ENCODE measurements around the gene R3HDM1.

R3HDM1 gene

GRCh38 chr2:135728064-135728743, 196.9 kb downstream of the R3HDM1 start:
- DNase-seq (ENCODE audit: low read depth): no peak

GRCh38 chr2:135732561-135732960, 201.3 kb downstream of the R3HDM1 start:
- DNase-seq (ENCODE audit: low read depth): no peak

DNA sequence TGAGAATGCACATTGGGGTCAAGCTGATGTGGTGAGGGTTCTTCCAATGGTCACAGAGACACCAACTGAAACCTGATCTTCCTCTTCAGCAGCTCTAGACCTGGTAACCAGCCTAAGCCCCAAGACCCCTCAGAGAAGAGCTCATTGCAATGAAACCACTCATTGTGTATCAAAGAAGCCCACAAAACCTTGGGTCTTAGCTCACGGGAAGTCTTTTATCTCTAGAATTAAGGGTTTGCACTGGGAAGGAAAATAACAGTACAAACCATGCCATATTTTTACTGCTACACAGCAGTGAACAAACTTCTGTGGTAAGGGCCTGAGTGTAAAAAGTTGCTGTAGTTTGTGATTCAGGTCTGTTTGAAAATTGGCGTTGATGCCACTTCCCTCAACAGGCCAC, 201.8 kb downstream of the R3HDM1 start:
- DNase-seq (ENCODE audit: low read depth): no peak

DNA sequence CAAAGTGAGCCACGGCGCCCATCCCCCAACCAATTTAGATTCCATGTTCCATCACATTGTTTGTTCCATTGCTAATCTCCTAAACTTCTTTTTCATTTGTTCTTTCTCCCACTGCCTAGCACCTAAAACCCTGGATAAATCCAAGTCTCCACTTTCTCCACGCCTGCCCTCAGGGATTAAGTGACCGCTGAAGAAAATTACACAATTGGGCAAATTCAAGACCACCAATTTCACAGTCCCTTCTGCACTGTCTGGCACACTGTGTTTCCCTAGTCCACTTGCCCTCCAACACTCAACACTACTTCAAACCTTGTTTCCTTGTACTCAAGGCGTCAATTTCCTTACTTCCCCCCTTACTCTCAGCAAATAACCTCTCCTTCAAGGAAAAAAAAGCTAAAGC, 205.3 kb downstream of the R3HDM1 start:
- DNase-seq (ENCODE audit: low read depth): no peak

- DNase-seq (ENCODE audit: low read depth): no peak
Observed at GRCh38 chr2:135740206-135740605, 208.9 kb downstream of the R3HDM1 start.

DNA sequence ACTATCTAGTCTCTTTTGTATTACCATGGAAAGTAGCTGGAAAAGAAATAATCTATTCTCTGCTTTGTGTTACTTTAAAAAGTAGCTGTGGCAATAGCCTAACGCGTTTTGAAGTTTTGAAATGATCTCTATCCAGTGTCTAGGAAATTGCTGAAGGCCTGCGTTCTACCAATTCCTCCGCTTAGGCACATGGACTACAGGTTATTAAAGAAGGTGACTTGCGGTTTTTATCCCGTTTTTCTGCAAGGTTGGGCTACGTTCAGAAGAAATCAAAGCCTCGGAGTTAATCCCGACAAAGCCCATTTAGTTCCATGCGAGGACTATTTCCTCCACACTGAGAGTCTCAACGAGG, 209.7 kb downstream of the R3HDM1 start:
- DNase-seq (ENCODE audit: low read depth): no peak

- DNase-seq (ENCODE audit: low read depth): peak; percentile 77
Observed at GRCh38 chr2:135741395-135742324, 210.4 kb downstream of the R3HDM1 start, which contains the start of gene UBXN4. Gene UBXN4 (plus strand): TSS chr2:135741855. CDS start chr2:135741930, 75 bp downstream.

DNA sequence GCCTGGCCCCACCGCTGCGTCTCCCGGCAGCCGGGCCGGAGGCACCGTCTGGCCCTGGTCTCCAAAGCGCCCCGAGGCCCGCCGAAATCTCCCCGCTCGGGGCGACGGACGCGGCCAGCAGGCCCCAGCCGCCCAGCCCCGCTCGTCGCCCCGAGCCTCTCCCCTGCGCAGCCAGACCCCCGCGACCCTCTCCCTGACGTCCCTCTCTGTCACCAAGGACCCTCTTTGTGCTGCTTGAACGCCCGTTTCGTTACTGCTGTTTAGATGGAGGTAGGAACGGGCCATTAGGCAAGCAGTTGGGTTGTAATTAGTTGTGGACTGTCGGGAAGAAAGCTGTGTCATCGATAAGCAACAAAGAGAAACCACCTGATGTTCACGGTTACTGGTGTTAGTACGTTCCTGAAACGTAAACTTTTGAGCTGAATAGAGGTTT, 211.1 kb downstream of the R3HDM1 start:
- DNase-seq (ENCODE audit: low read depth): peak; percentile 8

- no peak for DNase-seq (ENCODE audit: low read depth)
Observed at GRCh38 chr2:135743860-135744259, 212.6 kb downstream of the R3HDM1 start.

GRCh38 chr2:135744760-135745314, 213.6 kb downstream of the R3HDM1 start:
- DNase-seq (ENCODE audit: low read depth): no peak

GRCh38 chr2:135745545-135745944, 214.3 kb downstream of the R3HDM1 start:
- no peak for DNase-seq (ENCODE audit: low read depth)

DNA sequence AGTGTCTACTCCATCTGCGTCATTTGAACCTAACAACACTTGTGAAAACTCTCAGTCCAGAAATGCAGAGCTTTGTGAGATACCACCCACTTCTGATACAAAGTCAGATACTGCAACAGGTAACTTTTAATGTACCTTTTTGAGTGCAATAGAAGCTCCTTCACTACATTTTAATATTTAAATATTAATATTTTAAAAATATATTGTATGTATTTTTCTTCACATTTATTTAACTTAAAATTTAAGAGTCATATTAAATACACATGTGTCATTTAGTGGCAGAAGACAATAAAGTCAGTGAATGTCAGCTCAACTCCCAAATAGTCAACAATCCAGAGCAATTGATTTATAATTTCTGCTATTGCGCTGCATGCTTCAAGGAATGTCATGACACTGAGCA, 224.3 kb downstream of the R3HDM1 start:
- no peak for DNase-seq (ENCODE audit: low read depth)

- no peak for DNase-seq (ENCODE audit: low read depth)
Observed at GRCh38 chr2:135756692-135757091, 225.4 kb downstream of the R3HDM1 start.

DNA sequence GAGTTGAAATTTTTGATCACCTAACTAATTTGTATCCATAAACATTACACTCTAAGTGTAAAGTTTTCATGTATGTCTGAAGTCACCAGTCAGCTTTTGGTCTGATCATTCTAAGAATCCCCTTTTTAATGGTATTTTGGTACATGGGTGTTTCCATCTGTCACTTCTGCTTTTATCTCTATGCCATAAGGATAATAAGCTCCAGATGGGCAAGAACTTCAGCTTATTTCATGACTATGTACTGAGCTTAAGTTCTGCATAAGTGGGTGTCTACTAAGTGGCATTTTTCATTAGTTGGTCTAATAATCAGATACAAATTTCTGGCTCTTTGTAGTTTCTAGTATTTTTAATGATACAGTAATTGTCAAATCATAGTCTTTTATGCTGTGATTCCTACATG, 230.7 kb downstream of the R3HDM1 start:
- DNase-seq (ENCODE audit: low read depth): no peak

- no peak for DNase-seq (ENCODE audit: low read depth)
Observed at GRCh38 chr2:135762530-135762929, 231.2 kb downstream of the R3HDM1 start.

- no peak for DNase-seq (ENCODE audit: low read depth)
Observed at GRCh38 chr2:135768863-135769262, 237.6 kb downstream of the R3HDM1 start.

DNA sequence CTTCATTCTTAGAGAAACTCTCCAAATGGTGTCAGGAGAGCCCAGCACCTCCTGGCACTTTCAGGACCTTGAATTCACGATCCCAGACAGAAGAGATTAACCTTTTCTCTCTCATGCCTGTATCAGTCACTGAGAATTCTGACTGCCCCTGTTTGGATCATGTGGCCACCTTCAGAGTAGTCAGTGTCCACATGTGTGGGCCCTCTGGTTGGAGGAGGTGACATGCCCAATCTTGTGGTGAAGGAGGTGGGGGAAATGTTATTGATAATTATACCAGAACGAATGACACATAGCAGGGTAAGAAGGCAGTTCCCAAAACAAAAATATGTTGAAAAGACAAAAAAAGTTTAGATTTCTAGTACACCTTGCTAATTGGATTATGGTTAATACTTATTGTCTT, 242.0 kb downstream of the R3HDM1 start:
- DNase-seq (ENCODE audit: low read depth): no peak

GRCh38 chr2:135773917-135774316, 242.6 kb downstream of the R3HDM1 start:
- no peak for DNase-seq (ENCODE audit: low read depth)
